ENCODE data around the gene MTRF1L.

DNA sequence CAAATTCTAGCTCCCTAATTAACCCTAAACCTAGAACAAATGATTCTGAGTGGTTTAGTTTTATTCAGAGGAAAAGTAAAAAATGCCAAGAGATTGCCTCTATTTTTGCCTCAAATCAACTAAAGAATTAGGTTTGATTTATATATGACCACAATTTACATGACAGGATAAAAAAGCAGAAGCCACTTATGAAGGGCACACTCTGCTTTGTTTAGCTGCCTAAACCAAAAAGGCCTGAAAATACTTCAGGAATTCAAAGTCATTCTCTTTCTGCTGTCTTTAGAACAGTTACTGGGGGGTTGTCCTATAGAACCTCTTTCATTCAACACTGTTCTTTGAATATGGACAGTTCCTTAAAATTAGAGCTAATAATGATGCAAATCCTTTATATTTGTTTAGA is 25.0 kb downstream of the MTRF1L start:
- TF ChIP-seq CTCF (conservative IDR thresholded peaks at IDR 0.05) (no peak), ZFX (IDR thresholded peaks at IDR 0.05) (no peak)
